HepG2 (cell line): Measurements from ENCODE around the gene MARCHF6. TPM values are rescaled to one million over a fixed set of nuclear protein-coding genes. Genes with fewer than 3 reads are reported as not detected.

Experiments
- ARHGAP35 ChIP-seq: sonication (generic); formaldehyde crosslinking; IDR thresholded peaks from 2 replicates; pipeline ENCODE4 v1.9.0; 2022; ENCODE audit warnings: mild to moderate bottlenecking, inconsistent platforms, moderate library complexity, missing genetic modification reagents, borderline replicate concordance
- ARNTL ChIP-seq: sonication (generic); formaldehyde crosslinking; IDR thresholded peaks from 2 replicates; pipeline ENCODE4 v1.4.0; 2020; ENCODE audit warnings: mild to moderate bottlenecking, missing genetic modification reagents
- ATRX ChIP-seq: sonication (generic); formaldehyde crosslinking; IDR thresholded peaks from 2 replicates; pipeline ENCODE4 v1.4.0; 2020; ENCODE audit warnings: missing genetic modification reagents, borderline replicate concordance
- CSRNP1 ChIP-seq: sonication (generic); formaldehyde crosslinking; IDR thresholded peaks from 2 replicates; pipeline ENCODE4 v1.8.1; 2023; ENCODE audit warnings: mild to moderate bottlenecking, missing genetic modification reagents
- HHEX ChIP-seq: IDR thresholded peaks from 2 replicates; pipeline ENCODE4 v1.6.1; 2016; ENCODE audit warnings: control low read depth
- HNRNPH1 ChIP-seq: fragments of 200-400 bp; formaldehyde crosslinking; optimal IDR thresholded peaks from 2 replicates; pipeline ENCODE3; 2017; ENCODE audit warnings: mild to moderate bottlenecking, low read depth, low read length
- IKZF1 ChIP-seq: fragments of 450-650 bp; IDR thresholded peaks from 2 replicates; pipeline ENCODE4 v1.7.1; 2016
- MXD3 ChIP-seq: IDR thresholded peaks from 2 replicates; pipeline ENCODE4 v1.6.1; 2016; ENCODE audit warnings: mild to moderate bottlenecking, missing biosample characterization, missing genetic modification reagents
- PBX2 ChIP-seq: IDR thresholded peaks from 2 replicates; pipeline ENCODE4 v1.6.1; 2016; ENCODE audit warnings: control low read depth
- TBP ChIP-seq: sonication (generic); formaldehyde crosslinking; IDR thresholded peaks from 2 replicates; pipeline ENCODE4 v1.5.0; 2020; ENCODE audit warnings: missing genetic modification reagents
- TCF7 ChIP-seq: sonication (generic); IDR thresholded peaks from 2 replicates; pipeline ENCODE4 v1.6.1; 2016; ENCODE audit warnings: antibody characterized with exemption, low read depth
- TGIF2 ChIP-seq: IDR thresholded peaks from 2 replicates; pipeline ENCODE4 v1.6.1; 2016; ENCODE audit warnings: control low read depth, missing compliant biosample characterization
- ZBTB1 ChIP-seq: sonication (generic); formaldehyde crosslinking; IDR thresholded peaks from 2 replicates; pipeline ENCODE4 v1.4.0; 2020; ENCODE audit warnings: missing genetic modification reagents, borderline replicate concordance
- ZEB1 ChIP-seq: IDR thresholded peaks from 2 replicates; pipeline ENCODE4 v1.6.1; 2012; ENCODE audit warnings: mild to moderate bottlenecking, low read depth, inconsistent platforms; ENCODE audit not compliant: insufficient replicate concordance
- ZFP90 ChIP-seq: sonication (generic); formaldehyde crosslinking; IDR thresholded peaks from 2 replicates; pipeline ENCODE4 v1.8.0; 2022; ENCODE audit warnings: missing genetic modification reagents, mild to moderate bottlenecking, inconsistent platforms, borderline replicate concordance
- ZFY ChIP-seq: sonication (generic); formaldehyde crosslinking; IDR thresholded peaks from 2 replicates; pipeline ENCODE4 v1.4.0; 2020; ENCODE audit warnings: missing genetic modification reagents
- ZKSCAN5 ChIP-seq: sonication (generic); formaldehyde crosslinking; IDR thresholded peaks from 2 replicates; pipeline ENCODE4 v1.5.1; 2020; ENCODE audit warnings: mild to moderate bottlenecking, missing genetic modification reagents
- ZMYM3 ChIP-seq: sonication (generic); formaldehyde crosslinking; IDR thresholded peaks from 2 replicates; pipeline ENCODE4 v1.5.1; 2020; ENCODE audit warnings: mild to moderate bottlenecking, missing genetic modification reagents
- ZNF329 ChIP-seq: sonication (generic); formaldehyde crosslinking; IDR thresholded peaks from 2 replicates; pipeline ENCODE4 v1.9.0; 2021; ENCODE audit warnings: low read depth, mild to moderate bottlenecking, missing genetic modification reagents
- ZNF501 ChIP-seq: sonication (generic); formaldehyde crosslinking; IDR thresholded peaks from 2 replicates; pipeline ENCODE4 v1.5.1; 2020; ENCODE audit warnings: mild to moderate bottlenecking, moderate library complexity, missing genetic modification reagents
- ZNF777 ChIP-seq: sonication (generic); formaldehyde crosslinking; IDR thresholded peaks from 2 replicates; pipeline ENCODE4 v1.4.0; 2020; ENCODE audit warnings: missing genetic modification reagents
- ZNF790 ChIP-seq: sonication (generic); formaldehyde crosslinking; IDR thresholded peaks from 2 replicates; pipeline ENCODE4 v1.8.0; 2022; ENCODE audit warnings: missing genetic modification reagents, mild to moderate bottlenecking, borderline replicate concordance
- ZNF816 ChIP-seq: sonication (generic); formaldehyde crosslinking; IDR thresholded peaks from 2 replicates; pipeline ENCODE4 v1.8.0; 2022; ENCODE audit warnings: missing genetic modification reagents, mild to moderate bottlenecking, borderline replicate concordance
- ZSCAN30 ChIP-seq: sonication (generic); formaldehyde crosslinking; IDR thresholded peaks from 2 replicates; pipeline ENCODE4 v1.5.0; 2020; ENCODE audit warnings: mild to moderate bottlenecking, missing genetic modification reagents
- polyA plus RNA-seq, 8 experiments: library from polyadenylated mRNA; depleted of rRNA in 3 of 8; stranded (reverse) in 7 of 8; unstranded in 1 of 8; fragments of >200 nt; fragmentation: Illumina TruSeq in 4 of 8; extraction: Trizol in 4 of 8; gene quantifications; 2 replicates each; pipeline versions ENCODE4 v1.2.1 to v1.2.3, GENCODE V29; 2011 to 2016; ENCODE audit warnings: low read depth in 4 of 8, missing spikeins in 1 of 8, mixed read lengths in 1 of 8; ENCODE audit not compliant: insufficient read depth in 1 of 8
- total RNA-seq, 5 experiments: library from RNA; depleted of rRNA; stranded (reverse); fragments of >200 nt; fragmentation: Illumina TruSeq; extraction: Trizol; gene quantifications; 2 replicates each; pipeline ENCODE4 v1.2.3, GENCODE V29; 2016; ENCODE audit warnings: low read depth in 1 of 5
- TF ChIP-seq, protein P1 (sequence below): sonication (generic); formaldehyde crosslinking; IDR thresholded peaks from 2 replicates; pipeline ENCODE4 v1.4.0; 2020; ENCODE audit warnings: missing genetic modification reagents

MARCHF6 gene
- total and polyA plus RNA-seq, 2 of the 13 experiments (the other 11 are each of a cell fraction or from before 2014, with no cell fraction given) = 48.6 to 107 TPM

DNA sequence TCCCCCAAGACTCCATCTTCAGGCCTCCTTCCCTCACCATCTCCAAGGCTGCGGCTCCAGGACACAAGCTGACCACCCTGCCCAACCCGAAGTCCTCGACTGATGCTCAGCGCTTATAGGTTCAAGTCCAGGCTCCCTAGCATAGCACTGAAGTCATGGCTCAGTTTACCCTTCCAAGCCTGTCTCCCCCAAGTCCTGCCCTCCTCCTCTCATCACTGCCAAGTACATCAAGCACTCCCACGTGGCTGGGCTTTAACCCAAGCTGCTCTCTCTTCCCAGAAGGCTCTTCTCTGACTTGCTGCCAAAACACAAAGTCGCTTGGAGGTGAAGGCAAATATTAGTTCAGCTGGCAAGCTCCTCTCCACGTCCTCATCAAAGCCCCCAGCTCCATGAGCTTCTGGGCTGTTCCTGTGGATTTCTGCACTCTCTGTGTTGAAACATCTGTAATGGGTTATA is 22.1 kb upstream of the MARCHF6 start (continued):
- TF ChIP-seq CSRNP1 (no peak), MXD3 (CRISPR knock-in tag) (no peak), ZFP90 (CRISPR knock-in tag) (no peak), HNRNPH1 (no peak), ZKSCAN5 (CRISPR knock-in tag) (no peak), ARNTL (0 out of 2 replicates have a peak, but pooled peaks have one; percentile 39), ARHGAP35 (CRISPR knock-in tag) (no peak), ZNF501 (0 out of 2 replicates have a peak, but pooled peaks have one; percentile 73), TBP (CRISPR knock-in tag) (no peak), ATRX (CRISPR knock-in tag) (no peak), HHEX (CRISPR knock-in tag) (no peak), ZMYM3 (CRISPR knock-in tag) (no peak; the same call in 1 of the 2 replicates), TCF7 (0 out of 2 replicates have a peak, but pooled peaks have one; percentile 57), ZNF790 (CRISPR knock-in tag) (no peak), PBX2 (CRISPR knock-in tag) (no peak), IKZF1 (no peak), ZBTB1 (CRISPR knock-in tag) (no peak), TGIF2 (CRISPR knock-in tag) (peak; percentile 64; the same call in 1 of the 2 replicates), ZFY (CRISPR knock-in tag) (no peak), ZNF329 (CRISPR knock-in tag) (no peak), ZSCAN30 (CRISPR knock-in tag) (no peak), ZNF777 (CRISPR knock-in tag) (no peak), ZNF816 (CRISPR knock-in tag) (no peak), ZEB1 (no peak)
- TF ChIP-seq, protein P1, sequence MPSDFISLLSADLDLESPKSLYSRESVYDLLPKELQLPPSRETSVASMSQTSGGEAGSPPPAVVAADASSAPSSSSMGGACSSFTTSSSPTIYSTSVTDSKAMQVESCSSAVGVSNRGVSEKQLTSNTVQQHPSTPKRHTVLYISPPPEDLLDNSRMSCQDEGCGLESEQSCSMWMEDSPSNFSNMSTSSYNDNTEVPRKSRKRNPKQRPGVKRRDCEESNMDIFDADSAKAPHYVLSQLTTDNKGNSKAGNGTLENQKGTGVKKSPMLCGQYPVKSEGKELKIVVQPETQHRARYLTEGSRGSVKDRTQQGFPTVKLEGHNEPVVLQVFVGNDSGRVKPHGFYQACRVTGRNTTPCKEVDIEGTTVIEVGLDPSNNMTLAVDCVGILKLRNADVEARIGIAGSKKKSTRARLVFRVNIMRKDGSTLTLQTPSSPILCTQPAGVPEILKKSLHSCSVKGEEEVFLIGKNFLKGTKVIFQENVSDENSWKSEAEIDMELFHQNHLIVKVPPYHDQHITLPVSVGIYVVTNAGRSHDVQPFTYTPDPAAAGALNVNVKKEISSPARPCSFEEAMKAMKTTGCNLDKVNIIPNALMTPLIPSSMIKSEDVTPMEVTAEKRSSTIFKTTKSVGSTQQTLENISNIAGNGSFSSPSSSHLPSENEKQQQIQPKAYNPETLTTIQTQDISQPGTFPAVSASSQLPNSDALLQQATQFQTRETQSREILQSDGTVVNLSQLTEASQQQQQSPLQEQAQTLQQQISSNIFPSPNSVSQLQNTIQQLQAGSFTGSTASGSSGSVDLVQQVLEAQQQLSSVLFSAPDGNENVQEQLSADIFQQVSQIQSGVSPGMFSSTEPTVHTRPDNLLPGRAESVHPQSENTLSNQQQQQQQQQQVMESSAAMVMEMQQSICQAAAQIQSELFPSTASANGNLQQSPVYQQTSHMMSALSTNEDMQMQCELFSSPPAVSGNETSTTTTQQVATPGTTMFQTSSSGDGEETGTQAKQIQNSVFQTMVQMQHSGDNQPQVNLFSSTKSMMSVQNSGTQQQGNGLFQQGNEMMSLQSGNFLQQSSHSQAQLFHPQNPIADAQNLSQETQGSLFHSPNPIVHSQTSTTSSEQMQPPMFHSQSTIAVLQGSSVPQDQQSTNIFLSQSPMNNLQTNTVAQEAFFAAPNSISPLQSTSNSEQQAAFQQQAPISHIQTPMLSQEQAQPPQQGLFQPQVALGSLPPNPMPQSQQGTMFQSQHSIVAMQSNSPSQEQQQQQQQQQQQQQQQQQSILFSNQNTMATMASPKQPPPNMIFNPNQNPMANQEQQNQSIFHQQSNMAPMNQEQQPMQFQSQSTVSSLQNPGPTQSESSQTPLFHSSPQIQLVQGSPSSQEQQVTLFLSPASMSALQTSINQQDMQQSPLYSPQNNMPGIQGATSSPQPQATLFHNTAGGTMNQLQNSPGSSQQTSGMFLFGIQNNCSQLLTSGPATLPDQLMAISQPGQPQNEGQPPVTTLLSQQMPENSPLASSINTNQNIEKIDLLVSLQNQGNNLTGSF (CRISPR knock-in tag) = no peak
